MM.1S (cell line): Measurements from ENCODE around the gene ZNF473.

ENCODE experiments used
- CTCF ChIP-seq: fragments of 300-600 bp; sonication (generic); IDR thresholded peaks from 2 replicates; pipeline ENCODE4 v1.5.1; 2016; ENCODE audit warnings: antibody characterized with exemption, low read length, mixed read lengths
- EZH2phosphoT487 ChIP-seq: fragments of 300-600 bp; sonication (generic); IDR thresholded peaks from 2 replicates; pipeline ENCODE4 v1.6.1; 2018; ENCODE audit warnings: antibody characterized with exemption, low read length

GRCh38 chr19:49997709-49998108 is 28.1 kb upstream of the ZNF473 start:
- TF ChIP-seq CTCF (no peak), EZH2phosphoT487 (no peak)
